Fibroblast of skin of left quadriceps (primary cell): ENCODE data around the gene VAMP3.

Experiments used
- DNase-seq, 2 experiments: peaks; one replicate each; pipeline ENCODE4 v3.0.0-alpha.2; 2013; ENCODE audit warnings: low read depth in 2 of 2

VAMP3 gene

GRCh38 chr1:7813677-7814373 lies 42.7 kb downstream of the VAMP3 start:
- no peak for DNase-seq

GRCh38 chr1:7821282-7821681 lies 50.2 kb downstream of the VAMP3 start:
- DNase-seq, result no peak

- DNase-seq, result no peak
Observed at GRCh38 chr1:7824701-7825100, 53.6 kb downstream of the VAMP3 start.

GRCh38 chr1:7826363-7826762 lies 55.3 kb downstream of the VAMP3 start:
- no peak for DNase-seq

- no peak for DNase-seq
Observed at GRCh38 chr1:7827126-7827955, 56.2 kb downstream of the VAMP3 start.
